Mesendoderm (in vitro differentiated cells): ENCODE data around the gene ABCC2.
A peak's percentile ranks its signal among the peaks of the same experiment; 100 is the strongest.

Experiments used
- DNase-seq: peaks from one replicate; pipeline ENCODE4 v3.0.0; 2013
- H2AK5ac ChIP-seq: 2 replicates; pipeline ENCODE4 v1.6.1; 2013; ENCODE audit warnings: low read length, inconsistent platforms
- H2BK120ac ChIP-seq: 2 replicates; pipeline ENCODE4 v1.6.1; 2013; ENCODE audit warnings: low read depth, mild to moderate bottlenecking, low read length, moderate library complexity, mixed read lengths
- H2BK15ac ChIP-seq: replicated peaks from 2 replicates; pipeline ENCODE4 v1.6.1; 2013; ENCODE audit warnings: low read depth, mild to moderate bottlenecking, moderate library complexity
- H2BK5ac ChIP-seq: 2 replicates; pipeline ENCODE4 v1.6.1; 2013; ENCODE audit warnings: low read length, inconsistent platforms
- H3K18ac ChIP-seq: 2 replicates; pipeline ENCODE4 v1.6.1; 2013; ENCODE audit warnings: mild to moderate bottlenecking, low read length, mixed read lengths
- H3K23ac ChIP-seq: one replicate; pipeline ENCODE4 v1.6.1; 2013; ENCODE audit warnings: low read length
- H3K27ac ChIP-seq: 2 replicates; pipeline ENCODE4 v1.5.1; 2013; ENCODE audit warnings: low read depth, mild to moderate bottlenecking, inconsistent platforms, low read length, moderate library complexity
- H3K27me3 ChIP-seq: 2 replicates; pipeline ENCODE4 v1.6.1; 2013; ENCODE audit warnings: low read length, control low read depth, mild to moderate bottlenecking, inconsistent platforms; ENCODE audit not compliant: insufficient read depth, poor library complexity
- H3K36me3 ChIP-seq: 2 replicates; pipeline ENCODE4 v1.6.1; 2013; ENCODE audit warnings: low read length, inconsistent platforms; ENCODE audit not compliant: control insufficient read depth, insufficient read depth
- H3K4ac ChIP-seq: one replicate; pipeline ENCODE4 v1.6.1; 2013; ENCODE audit warnings: low read depth, mild to moderate bottlenecking, low read length, moderate library complexity
- H3K4me1 ChIP-seq: 2 replicates; pipeline ENCODE4 v1.6.1; 2013; ENCODE audit warnings: low read depth, low read length, inconsistent platforms; ENCODE audit not compliant: control insufficient read depth
- H3K4me2 ChIP-seq: 2 replicates; pipeline ENCODE4 v1.6.1; 2013; ENCODE audit warnings: low read length
- H3K4me3 ChIP-seq: 2 replicates; pipeline ENCODE4 v1.5.1; 2013; ENCODE audit warnings: mild to moderate bottlenecking, low read length
- H3K56ac ChIP-seq: one replicate; pipeline ENCODE4 v1.6.1; 2013; ENCODE audit warnings: low read length
- H3K79me1 ChIP-seq: 2 replicates; pipeline ENCODE4 v1.6.1; 2013; ENCODE audit warnings: low read length, inconsistent platforms
- H3K79me2 ChIP-seq: 2 replicates; pipeline ENCODE4 v1.6.1; 2013; ENCODE audit warnings: mild to moderate bottlenecking, low read length; ENCODE audit not compliant: control insufficient read depth, insufficient read depth
- H3K9ac ChIP-seq: 2 replicates; pipeline ENCODE4 v1.6.1; 2013; ENCODE audit warnings: low read length, inconsistent platforms
- H4K5ac ChIP-seq: one replicate; pipeline ENCODE4 v1.6.1; 2013; ENCODE audit warnings: low read length
- H4K8ac ChIP-seq: one replicate; pipeline ENCODE4 v1.6.1; 2013; ENCODE audit warnings: low read depth, mild to moderate bottlenecking, control low read depth, low read length, moderate library complexity
- WGBS: extraction: QIAGEN DNeasy Blood & Tissue Kit; methylation state at CpG from one replicate; pipeline ENCODE4 v1.1.7; 2013; ENCODE audit warnings: low lambda C conversion rate, missing lambda C conversion rate; ENCODE audit not compliant: insufficient coverage; ENCODE audit errors: extremely low coverage; 5-methylcytosine and 5-hydroxymethylcytosine counted together

Gene ABCC2

GRCh38 chr10:99754670-99755069 is 27.8 kb upstream of the ABCC2 start:
- peaks cover 1% of the 10 kb centered on the region for H3K36me3 ChIP-seq
- no peak overlapping the region for H3K4me2 ChIP-seq
- no peak overlapping the region for H3K27ac ChIP-seq
- H3K23ac ChIP-seq: no peak overlapping the region
- H4K5ac ChIP-seq: no peak overlapping the region
- no peak overlapping the region for H3K4ac ChIP-seq
- no peak overlapping the region for H2BK120ac ChIP-seq
- H3K4me3 ChIP-seq: no peak overlapping the region
- H3K18ac ChIP-seq: no peak overlapping the region
- no peak overlapping the region for H3K9ac ChIP-seq
- no peak overlapping the region for H4K8ac ChIP-seq
- H3K56ac ChIP-seq: no peak overlapping the region
- no peak overlapping the region for H2BK5ac ChIP-seq
- H2BK15ac ChIP-seq: no peak overlapping the region
- no peak for DNase-seq
- H2AK5ac ChIP-seq: no peak overlapping the region
- no CpG with 5 or more reads among the region's 1 CpG for WGBS
- H3K79me1 ChIP-seq: no peaks in the 10 kb centered on the region
- H3K27me3 ChIP-seq: no peaks in the 10 kb centered on the region
- H3K4me1 ChIP-seq: no peaks in the 10 kb centered on the region
- no peaks in the 10 kb centered on the region for H3K79me2 ChIP-seq

GRCh38 chr10:99756159-99756558 is 26.3 kb upstream of the ABCC2 start:
- no peak overlapping the region for H4K5ac ChIP-seq
- H3K4me1 ChIP-seq: no peaks in the 10 kb centered on the region
- no peak overlapping the region for H3K4ac ChIP-seq
- H2AK5ac ChIP-seq: no peak overlapping the region
- H3K4me2 ChIP-seq: no peak overlapping the region
- no peaks in the 10 kb centered on the region for H3K79me2 ChIP-seq
- DNase-seq: no peak
- WGBS: no CpG with 5 or more reads among the region's 1 CpG
- H3K18ac ChIP-seq: no peak overlapping the region
- H3K27me3 ChIP-seq: no peaks in the 10 kb centered on the region
- no peak overlapping the region for H2BK120ac ChIP-seq
- no peak overlapping the region for H2BK15ac ChIP-seq
- H3K36me3 ChIP-seq: peaks cover 3% of the 10 kb centered on the region
- no peak overlapping the region for H3K9ac ChIP-seq
- no peak overlapping the region for H4K8ac ChIP-seq
- H3K4me3 ChIP-seq: no peak overlapping the region
- H3K27ac ChIP-seq: no peak overlapping the region
- no peak overlapping the region for H2BK5ac ChIP-seq
- no peaks in the 10 kb centered on the region for H3K79me1 ChIP-seq
- H3K56ac ChIP-seq: no peak overlapping the region
- H3K23ac ChIP-seq: no peak overlapping the region

GRCh38 chr10:99758211-99758891 is 24.1 kb upstream of the ABCC2 start:
- Histone ChIP-seq H2BK5ac (no peak overlapping the region), H3K4ac (no peak overlapping the region), H2BK15ac (no peak overlapping the region), H4K8ac (no peak overlapping the region), H3K79me1 (no peaks in the 10 kb centered on the region), H3K9ac (no peak overlapping the region), H3K27ac (no peak overlapping the region), H3K4me1 (no peaks in the 10 kb centered on the region), H3K18ac (no peak overlapping the region), H3K23ac (no peak overlapping the region), H2BK120ac (no peak overlapping the region), H3K79me2 (no peaks in the 10 kb centered on the region), H3K4me2 (no peak overlapping the region), H3K4me3 (no peak overlapping the region), H3K27me3 (no peaks in the 10 kb centered on the region), H2AK5ac (no peak overlapping the region), H3K56ac (no peak overlapping the region), H3K36me3 (peaks cover 3% of the 10 kb centered on the region), H4K5ac (no peak overlapping the region)
- WGBS: no CpG with 5 or more reads among the region's 2 CpGs
- DNase-seq: no peak

- Histone ChIP-seq H3K79me1 (no peaks in the 10 kb centered on the region), H3K9ac (no peak overlapping the region), H3K27ac (no peak overlapping the region), H4K5ac (no peak overlapping the region), H2BK5ac (no peak overlapping the region), H2BK15ac (no peak overlapping the region), H3K4me2 (no peak overlapping the region), H3K79me2 (no peaks in the 10 kb centered on the region), H3K4me1 (no peaks in the 10 kb centered on the region), H3K4me3 (no peak overlapping the region), H2BK120ac (no peak overlapping the region), H3K56ac (no peak overlapping the region), H3K23ac (no peak overlapping the region), H4K8ac (no peak overlapping the region), H3K18ac (no peak overlapping the region), H2AK5ac (no peak overlapping the region), H3K36me3 (peaks cover 3% of the 10 kb centered on the region), H3K27me3 (no peaks in the 10 kb centered on the region), H3K4ac (no peak overlapping the region)
- no CpG with 5 or more reads among the region's 1 CpG for WGBS
- peak; percentile 23 for DNase-seq
Measured at GRCh38 chr10:99760321-99760720, 22.1 kb upstream of the ABCC2 start.

GRCh38 chr10:99761365-99761764 is 21.1 kb upstream of the ABCC2 start:
- no peak overlapping the region for H3K27ac ChIP-seq
- no peak overlapping the region for H2BK15ac ChIP-seq
- no peak for DNase-seq
- no peak overlapping the region for H4K5ac ChIP-seq
- H3K79me1 ChIP-seq: no peaks in the 10 kb centered on the region
- no peak overlapping the region for H4K8ac ChIP-seq
- H3K36me3 ChIP-seq: peaks cover 3% of the 10 kb centered on the region
- H2BK5ac ChIP-seq: no peak overlapping the region
- H3K4me3 ChIP-seq: no peak overlapping the region
- H3K18ac ChIP-seq: no peak overlapping the region
- no peaks in the 10 kb centered on the region for H3K27me3 ChIP-seq
- no peak overlapping the region for H3K4ac ChIP-seq
- no peak overlapping the region for H3K23ac ChIP-seq
- H3K9ac ChIP-seq: no peak overlapping the region
- no peak overlapping the region for H3K56ac ChIP-seq
- H3K79me2 ChIP-seq: no peaks in the 10 kb centered on the region
- no peak overlapping the region for H2BK120ac ChIP-seq
- no peaks in the 10 kb centered on the region for H3K4me1 ChIP-seq
- no peak overlapping the region for H2AK5ac ChIP-seq
- no peak overlapping the region for H3K4me2 ChIP-seq

- no peak overlapping the region for H3K27ac ChIP-seq
- H2BK120ac ChIP-seq: no peak overlapping the region
- H3K36me3 ChIP-seq: no peaks in the 10 kb centered on the region
- H3K56ac ChIP-seq: no peak overlapping the region
- no peaks in the 10 kb centered on the region for H3K79me1 ChIP-seq
- H3K4me3 ChIP-seq: no peak overlapping the region
- DNase-seq: no peak
- no peak overlapping the region for H2AK5ac ChIP-seq
- H3K9ac ChIP-seq: no peak overlapping the region
- H2BK5ac ChIP-seq: no peak overlapping the region
- no peaks in the 10 kb centered on the region for H3K79me2 ChIP-seq
- no peak overlapping the region for H3K4me2 ChIP-seq
- H3K4ac ChIP-seq: no peak overlapping the region
- H3K4me1 ChIP-seq: no peaks in the 10 kb centered on the region
- no peak overlapping the region for H3K23ac ChIP-seq
- no CpG with 5 or more reads among the region's 4 CpGs for WGBS
- H4K8ac ChIP-seq: no peak overlapping the region
- H2BK15ac ChIP-seq: no peak overlapping the region
- no peak overlapping the region for H3K18ac ChIP-seq
- no peak overlapping the region for H4K5ac ChIP-seq
- no peaks in the 10 kb centered on the region for H3K27me3 ChIP-seq
Measured at GRCh38 chr10:99765672-99766301, 16.7 kb upstream of the ABCC2 start.
